Epithelial cell of esophagus (primary cell): ENCODE measurements around the gene FCER1G.
A peak's percentile ranks its signal among the peaks of the same experiment; 100 is the strongest.

Experiments
- DNase-seq: peaks from one replicate; pipeline ENCODE4 v3.0.0; 2010; ENCODE audit warnings: low read depth
- H3K4me3 ChIP-seq: 2 replicates; pipeline ENCODE4 v1.5.1; 2011; ENCODE audit warnings: mild to moderate bottlenecking, low read length, control low read depth
- CTCF ChIP-seq: IDR thresholded peaks from 2 replicates; pipeline ENCODE4 v1.5.1; 2011; ENCODE audit warnings: low read depth, mild to moderate bottlenecking, low read length, control low read depth, inconsistent platforms; ENCODE audit not compliant: insufficient read depth; ENCODE audit errors: missing control alignments

FCER1G gene

DNA sequence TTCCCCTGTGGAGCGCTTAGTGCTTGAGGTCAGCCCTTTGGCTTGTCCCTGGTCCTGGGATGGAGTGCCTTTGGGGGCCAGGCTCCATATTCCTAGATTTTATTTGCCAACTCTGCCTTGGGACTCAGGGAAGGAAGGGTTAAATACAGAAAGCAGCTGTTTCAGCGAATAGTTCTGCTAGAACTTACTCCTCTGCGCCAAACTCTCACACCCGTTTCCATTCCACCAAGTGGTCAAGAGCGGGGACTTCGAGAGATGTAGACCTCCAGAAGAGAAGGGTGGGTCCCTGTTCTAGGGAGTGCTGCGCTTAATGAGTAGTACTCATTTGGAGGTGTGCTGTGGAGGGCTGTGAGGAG is 10.1 kb downstream of the FCER1G start:
- TF ChIP-seq CTCF: no peak
- no peak for DNase-seq
- no peak overlapping the region for H3K4me3 ChIP-seq

- peak; percentile 69 for TF ChIP-seq CTCF
- DNase-seq: peak; percentile 99
- H3K4me3 ChIP-seq: peak within 1 kb of the TSS; percentile 98
Measured at GRCh38 chr1:161225534-161226319, 10.6 kb downstream of the FCER1G start, which contains the start of gene TOMM40L. TSS of gene TOMM40L (plus strand) at chr1:161226060. CDS start at chr1:161226490, 430 bp downstream.

DNA sequence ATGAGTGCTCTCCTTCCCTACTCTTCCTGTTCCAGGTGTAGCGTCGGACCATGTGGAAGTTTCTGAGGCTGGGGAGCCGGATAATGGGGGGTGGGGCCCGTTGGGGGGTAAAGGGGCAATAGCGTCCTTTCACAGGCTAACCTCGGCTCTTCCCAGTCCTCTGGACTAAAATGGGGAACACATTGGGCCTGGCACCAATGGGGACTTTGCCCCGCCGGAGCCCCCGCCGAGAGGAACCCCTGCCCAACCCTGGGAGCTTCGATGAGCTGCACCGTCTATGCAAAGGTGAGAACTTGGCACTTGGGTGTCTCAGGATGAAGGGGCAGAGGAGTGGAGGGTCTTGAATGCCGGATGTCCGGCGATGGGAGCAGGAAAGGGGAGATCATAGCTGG is 11.2 kb downstream of the FCER1G start:
- DNase-seq: no peak
- TF ChIP-seq CTCF: no peak
- peak overlapping the region; percentile 98 for H3K4me3 ChIP-seq

GRCh38 chr1:161226759-161227158 is 11.7 kb downstream of the FCER1G start:
- no peak for DNase-seq
- H3K4me3 ChIP-seq: peak overlapping the region; percentile 98
- TF ChIP-seq CTCF: no peak

DNA sequence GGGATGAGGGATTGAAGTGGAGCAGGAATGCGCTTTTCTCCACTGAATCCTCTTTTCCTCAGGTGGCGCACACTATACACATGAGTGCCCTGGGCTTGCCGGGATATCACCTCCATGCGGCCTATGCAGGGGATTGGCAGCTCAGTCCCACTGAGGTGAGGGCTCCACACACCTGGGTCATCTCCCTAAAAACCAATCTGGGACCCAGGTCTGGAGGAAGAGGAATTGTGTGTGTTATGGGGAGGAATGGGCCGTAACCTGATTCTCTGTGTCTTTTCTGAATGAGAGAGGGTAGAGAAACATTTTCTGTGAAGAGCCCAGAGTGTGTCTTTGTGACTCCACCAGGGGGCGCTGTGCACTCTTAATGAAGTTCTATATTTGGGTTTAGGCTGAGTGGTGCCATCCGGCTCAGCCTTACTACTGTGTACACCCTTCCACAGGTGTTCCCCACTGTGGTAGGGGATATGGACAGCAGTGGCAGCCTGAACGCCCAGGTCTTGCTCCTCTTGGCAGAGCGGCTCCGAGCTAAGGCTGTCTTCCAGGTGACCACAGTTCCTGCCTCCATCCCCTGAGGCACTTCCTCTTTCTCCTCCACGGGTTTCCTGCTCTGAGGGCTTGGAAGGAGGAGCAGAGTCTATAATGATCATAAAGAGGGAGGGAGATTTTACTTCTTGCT is 12.2 kb downstream of the FCER1G start:
- peak; percentile 81 for TF ChIP-seq CTCF
- peak; percentile 81 for DNase-seq
- H3K4me3 ChIP-seq: peak overlapping the region; percentile 98

DNA sequence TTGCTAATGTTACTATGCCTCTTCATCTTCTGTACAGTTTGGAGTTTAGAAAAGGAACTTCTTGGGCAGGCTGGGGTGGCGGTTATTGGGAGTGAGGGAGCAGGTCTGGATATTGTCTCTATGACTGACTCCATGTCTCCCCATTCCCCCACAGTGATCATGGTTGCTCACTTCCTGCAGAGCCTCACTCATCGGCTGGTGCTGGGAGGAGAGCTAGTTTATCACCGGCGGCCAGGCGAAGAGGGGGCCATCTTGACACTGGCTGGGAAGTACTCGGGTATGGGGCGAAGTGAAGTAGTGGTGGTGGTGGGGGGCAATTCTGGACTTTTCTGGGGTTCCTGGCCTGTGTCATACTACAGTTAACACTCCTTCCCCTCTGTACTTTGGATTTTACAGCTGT is 12.9 kb downstream of the FCER1G start:
- DNase-seq: no peak
- no peak for TF ChIP-seq CTCF

More for the DNA sequence above, 12.9 kb downstream of the FCER1G start:
- H3K4me3 ChIP-seq: no peak overlapping the region
